BJ (cell line): ENCODE data around the gene ZBTB33. TPM values are rescaled to one million over a fixed set of nuclear protein-coding genes. Genes with fewer than 3 reads are reported as not detected.

ENCODE experiments used
- CTCF ChIA-PET: fragments of 350-600 bp; formaldehyde crosslinking; extraction: SDS; loops from one replicate; lab custom pipeline; 2021; ENCODE audit warnings: antibody characterized with exemption, inconsistent platforms; lab: Yijun Ruan, JAX
- POLR2A ChIA-PET: fragments of 300-600 bp; sonication (Branson Sonifier 250); formaldehyde crosslinking; extraction: SDS; loops from one replicate; lab custom pipeline; 2021; ENCODE audit warnings: antibody characterized with exemption; lab: Charles Lee
- DNase-seq: peaks from one replicate; pipeline ENCODE4 v3.0.0-alpha.2; 2011; ENCODE audit warnings: low read depth
- H3K27me3 ChIP-seq: 2 replicates; pipeline ENCODE4 v1.6.0; 2011; ENCODE audit warnings: low read length; ENCODE audit not compliant: control insufficient read depth, insufficient read depth
- H3K36me3 ChIP-seq: 2 replicates; pipeline ENCODE4 v1.5.1; 2011; ENCODE audit warnings: low read length; ENCODE audit not compliant: control insufficient read depth, insufficient read depth
- H3K4me3 ChIP-seq: 2 replicates; pipeline ENCODE4 v1.5.1; 2011; ENCODE audit warnings: low read depth, mild to moderate bottlenecking, control low read depth, low read length
- polyA minus RNA-seq: library from RNA; depleted of rRNA, polyadenylated mRNA; stranded (reverse); fragments of >200 nt; gene quantifications from 2 replicates; pipeline ENCODE4 v1.2.3, GENCODE V29; 2011; rRNA and poly(A)+ RNA removed
- polyA plus RNA-seq: library from polyadenylated mRNA; depleted of rRNA; stranded (reverse); fragments of >200 nt; gene quantifications from 2 replicates; pipeline ENCODE4 v1.2.3, GENCODE V29; 2011; rRNA removed
- TF ChIP-seq, protein P1 (sequence below): IDR thresholded peaks from 2 replicates; pipeline ENCODE4 v1.5.1; 2011; ENCODE audit warnings: low read depth, mild to moderate bottlenecking, control low read depth, inconsistent platforms, low read length, moderate library complexity; ENCODE audit not compliant: insufficient read depth

Gene ZBTB33, protein sequence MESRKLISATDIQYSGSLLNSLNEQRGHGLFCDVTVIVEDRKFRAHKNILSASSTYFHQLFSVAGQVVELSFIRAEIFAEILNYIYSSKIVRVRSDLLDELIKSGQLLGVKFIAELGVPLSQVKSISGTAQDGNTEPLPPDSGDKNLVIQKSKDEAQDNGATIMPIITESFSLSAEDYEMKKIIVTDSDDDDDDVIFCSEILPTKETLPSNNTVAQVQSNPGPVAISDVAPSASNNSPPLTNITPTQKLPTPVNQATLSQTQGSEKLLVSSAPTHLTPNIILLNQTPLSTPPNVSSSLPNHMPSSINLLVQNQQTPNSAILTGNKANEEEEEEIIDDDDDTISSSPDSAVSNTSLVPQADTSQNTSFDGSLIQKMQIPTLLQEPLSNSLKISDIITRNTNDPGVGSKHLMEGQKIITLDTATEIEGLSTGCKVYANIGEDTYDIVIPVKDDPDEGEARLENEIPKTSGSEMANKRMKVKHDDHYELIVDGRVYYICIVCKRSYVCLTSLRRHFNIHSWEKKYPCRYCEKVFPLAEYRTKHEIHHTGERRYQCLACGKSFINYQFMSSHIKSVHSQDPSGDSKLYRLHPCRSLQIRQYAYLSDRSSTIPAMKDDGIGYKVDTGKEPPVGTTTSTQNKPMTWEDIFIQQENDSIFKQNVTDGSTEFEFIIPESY
- polyA plus RNA-seq (2.2 and 4.6 TPM in 2 replicates), polyA minus RNA-seq (4.8 and 5.1 TPM in 2 replicates)

DNA sequence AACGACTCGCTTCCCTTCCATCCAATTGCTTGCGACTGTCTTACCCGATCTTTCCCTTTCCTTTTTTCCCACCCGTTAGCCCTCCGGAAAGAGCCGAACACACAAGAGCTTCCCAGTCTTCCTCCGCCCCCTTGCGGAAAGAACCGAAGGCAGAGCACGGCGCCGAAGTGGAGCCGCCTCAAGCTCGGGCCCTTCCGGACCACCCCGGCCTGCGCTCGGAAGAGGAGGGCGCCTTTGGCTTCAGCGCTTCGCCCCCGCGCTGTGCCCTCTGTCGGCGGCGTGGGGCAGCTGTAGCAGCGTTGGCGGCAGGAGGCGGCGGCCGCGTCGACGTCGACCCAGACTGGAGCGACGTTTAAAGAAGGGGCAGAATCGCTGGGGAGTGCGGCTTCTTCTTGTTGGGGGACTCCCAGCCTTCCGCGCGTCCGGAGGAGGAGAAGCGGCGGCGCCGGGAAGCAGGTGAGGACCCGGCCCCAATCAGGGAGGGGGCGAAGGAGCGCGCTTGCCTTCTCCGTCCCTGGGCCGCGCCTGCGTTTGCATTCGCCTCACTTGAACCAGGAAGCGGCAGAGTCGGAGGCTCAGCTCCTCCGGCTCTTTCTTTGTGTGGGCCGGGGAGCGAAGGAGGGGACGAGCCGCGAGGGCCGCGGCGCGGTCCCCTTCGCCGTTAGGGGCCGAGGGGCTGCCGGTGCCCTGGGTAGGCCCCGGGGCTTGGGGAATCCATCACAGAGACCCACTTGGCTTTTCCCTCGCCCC lies at the start of gene ZBTB33:
Gene ZBTB33, plus strand, starts transcription at position 291 of the 750 bp plus-strand sequence. CDS start 2,604 bp downstream, outside the sequence.
- 0 out of 2 replicates have a peak, but pooled peaks cover 3% of the 10 kb centered on the region for H3K27me3 ChIP-seq
- TF ChIP-seq, protein P1, sequence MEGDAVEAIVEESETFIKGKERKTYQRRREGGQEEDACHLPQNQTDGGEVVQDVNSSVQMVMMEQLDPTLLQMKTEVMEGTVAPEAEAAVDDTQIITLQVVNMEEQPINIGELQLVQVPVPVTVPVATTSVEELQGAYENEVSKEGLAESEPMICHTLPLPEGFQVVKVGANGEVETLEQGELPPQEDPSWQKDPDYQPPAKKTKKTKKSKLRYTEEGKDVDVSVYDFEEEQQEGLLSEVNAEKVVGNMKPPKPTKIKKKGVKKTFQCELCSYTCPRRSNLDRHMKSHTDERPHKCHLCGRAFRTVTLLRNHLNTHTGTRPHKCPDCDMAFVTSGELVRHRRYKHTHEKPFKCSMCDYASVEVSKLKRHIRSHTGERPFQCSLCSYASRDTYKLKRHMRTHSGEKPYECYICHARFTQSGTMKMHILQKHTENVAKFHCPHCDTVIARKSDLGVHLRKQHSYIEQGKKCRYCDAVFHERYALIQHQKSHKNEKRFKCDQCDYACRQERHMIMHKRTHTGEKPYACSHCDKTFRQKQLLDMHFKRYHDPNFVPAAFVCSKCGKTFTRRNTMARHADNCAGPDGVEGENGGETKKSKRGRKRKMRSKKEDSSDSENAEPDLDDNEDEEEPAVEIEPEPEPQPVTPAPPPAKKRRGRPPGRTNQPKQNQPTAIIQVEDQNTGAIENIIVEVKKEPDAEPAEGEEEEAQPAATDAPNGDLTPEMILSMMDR = peak; percentile 67
- peak; percentile 70 for DNase-seq
- ChIA-PET CTCF (interaction anchor here (1.1 to 1.3 kb wide), 2 partner anchors 19 to 200 kb away, joined by 3 read pairs; no protein-coding TSS in a partner anchor), POLR2A (interaction anchor here (0.6 kb wide), 1 partner anchor 249 kb away, joined by 11 read pairs; no protein-coding TSS in a partner anchor)
- H3K36me3 ChIP-seq = no peaks in the 10 kb centered on the region
- peak within 1 kb of the TSS; percentile 68 for H3K4me3 ChIP-seq

DNA sequence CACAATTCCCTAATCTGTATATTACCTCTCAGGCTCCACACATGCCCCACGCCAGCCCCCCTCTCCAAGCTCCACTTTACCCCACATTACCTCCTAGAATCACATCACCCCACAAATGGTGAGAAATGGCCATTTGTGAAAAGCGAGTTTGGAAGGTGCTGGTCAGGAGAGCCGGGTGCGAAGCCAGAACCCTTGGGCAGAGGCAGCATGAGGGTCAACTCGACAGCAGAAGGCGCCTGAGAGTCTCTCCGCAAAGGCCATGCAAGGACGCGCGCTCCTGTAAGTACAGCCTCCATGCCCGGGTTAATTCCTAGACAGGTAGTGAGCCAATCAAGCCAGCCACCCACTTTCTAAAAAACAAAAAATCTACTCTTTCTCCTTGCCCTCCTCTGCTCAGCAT lies 49.8 kb upstream of the ZBTB33 start:
- Histone ChIP-seq H3K27me3 (no peaks in the 10 kb centered on the region), H3K4me3 (no peak overlapping the region), H3K36me3 (no peaks in the 10 kb centered on the region)
- POLR2A ChIA-PET = no interaction called here
- CTCF ChIA-PET = interaction anchor here (0.7 to 1.4 kb wide), 2 partner anchors 8 to 13 kb away, joined by 3 read pairs; no protein-coding TSS in a partner anchor
- TF ChIP-seq, protein P1 = no peak
- DNase-seq = no peak

DNA sequence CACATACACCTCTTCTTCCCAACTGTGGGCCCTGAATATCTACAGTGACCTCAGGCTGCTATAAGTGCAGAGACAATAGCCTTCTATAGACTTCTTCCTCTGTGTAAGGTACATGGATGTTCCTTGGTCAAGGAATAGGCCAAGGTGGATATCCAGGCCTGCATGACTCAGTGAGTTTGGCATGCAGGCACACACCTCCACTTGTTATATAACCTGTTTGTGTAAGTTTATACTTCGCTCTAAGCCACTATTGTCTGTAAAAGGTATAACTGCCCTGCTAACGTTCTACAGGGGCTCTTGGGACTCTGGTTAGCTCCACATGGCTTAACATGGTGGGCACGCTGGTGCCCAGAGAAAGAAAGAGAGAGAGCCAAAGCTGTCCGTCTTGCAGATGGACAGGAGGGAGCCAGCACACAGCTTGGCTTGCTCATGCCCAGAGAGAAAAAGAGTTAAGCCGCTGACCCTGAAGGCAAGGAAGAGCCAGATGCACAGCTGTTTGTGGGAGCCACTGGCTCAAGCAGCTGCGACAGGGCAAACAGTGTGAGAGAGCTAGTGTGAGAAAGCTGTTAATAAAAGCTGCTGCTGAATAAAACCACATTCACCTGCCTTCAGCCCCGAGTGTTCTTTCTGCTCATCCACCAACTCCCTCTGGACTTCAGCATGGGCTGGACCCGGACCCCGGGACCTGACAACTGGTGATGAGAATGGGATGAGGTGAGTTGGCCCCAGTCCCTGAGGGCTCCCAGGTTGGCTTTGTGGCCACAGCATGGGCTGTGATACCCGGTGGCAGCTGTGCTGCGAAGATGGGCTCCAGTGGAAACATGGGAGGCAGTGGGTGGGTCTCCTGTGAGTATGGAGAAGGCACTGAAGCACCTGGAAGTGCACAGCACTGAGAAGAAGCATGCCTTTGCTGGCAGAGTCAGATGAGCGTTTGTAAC lies 44.5 kb upstream of the ZBTB33 start:
- H3K27me3 ChIP-seq = no peaks in the 10 kb centered on the region
- no peak overlapping the region for H3K4me3 ChIP-seq
- CTCF ChIA-PET = no interaction called here
- H3K36me3 ChIP-seq = no peaks in the 10 kb centered on the region
- TF ChIP-seq, protein P1 = no peak
- DNase-seq = no peak
- POLR2A ChIA-PET = no interaction called here

DNA sequence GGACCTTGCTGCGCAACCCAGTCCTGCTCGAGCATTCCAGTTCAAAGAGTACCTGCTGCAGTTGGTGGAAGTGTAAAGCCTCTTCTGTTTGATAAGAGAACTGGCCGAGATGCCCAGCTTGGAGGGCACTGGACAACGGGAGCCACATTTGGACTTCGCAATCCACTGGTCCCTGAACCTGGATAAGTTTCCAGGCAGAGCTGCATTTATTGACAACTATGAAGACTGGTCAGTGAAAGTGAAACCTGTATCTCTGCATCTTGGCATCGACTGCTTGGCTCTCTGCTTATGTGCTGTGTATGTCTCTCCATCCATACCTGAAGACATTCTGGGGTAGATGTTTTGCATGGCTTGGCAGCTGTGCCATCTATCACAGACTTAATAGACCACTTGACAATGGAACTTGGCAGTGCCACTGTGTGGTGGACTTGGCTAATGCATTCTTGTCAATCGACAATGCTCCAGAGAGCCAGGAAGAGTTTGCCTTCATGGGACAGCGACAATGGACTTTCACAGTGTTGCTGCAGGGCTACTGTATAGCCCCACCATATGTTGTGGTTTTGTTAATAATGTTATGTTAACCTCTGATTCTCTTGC lies 43.5 kb upstream of the ZBTB33 start:
- ChIA-PET POLR2A (no interaction called here), CTCF (no interaction called here)
- H3K36me3 ChIP-seq = no peaks in the 10 kb centered on the region
- TF ChIP-seq, protein P1 = no peak
- no peaks in the 10 kb centered on the region for H3K27me3 ChIP-seq
- no peak for DNase-seq
- no peak overlapping the region for H3K4me3 ChIP-seq
